Lower leg skin (tissue), 3 donors: ENCODE data around the gene AHCYL2.

Experiments used
- POLR2A ChIP-seq, 2 donors: fragments of 450-650 bp; IDR thresholded peaks; one replicate each; pipeline ENCODE4 v1.6.1; 2016 to 2017; ENCODE audit warnings: antibody characterized with exemption in 2 of 2, mild to moderate bottlenecking in 1 of 2, moderate library complexity in 1 of 2
- TF ChIP-seq, protein P1 (sequence below), 3 donors: fragments of 450-650 bp; IDR thresholded peaks; one replicate each; pipeline ENCODE4 v1.5.1; 2016; ENCODE audit warnings: antibody characterized with exemption in 3 of 3, mild to moderate bottlenecking in 3 of 3, moderate library complexity in 2 of 3

DNA sequence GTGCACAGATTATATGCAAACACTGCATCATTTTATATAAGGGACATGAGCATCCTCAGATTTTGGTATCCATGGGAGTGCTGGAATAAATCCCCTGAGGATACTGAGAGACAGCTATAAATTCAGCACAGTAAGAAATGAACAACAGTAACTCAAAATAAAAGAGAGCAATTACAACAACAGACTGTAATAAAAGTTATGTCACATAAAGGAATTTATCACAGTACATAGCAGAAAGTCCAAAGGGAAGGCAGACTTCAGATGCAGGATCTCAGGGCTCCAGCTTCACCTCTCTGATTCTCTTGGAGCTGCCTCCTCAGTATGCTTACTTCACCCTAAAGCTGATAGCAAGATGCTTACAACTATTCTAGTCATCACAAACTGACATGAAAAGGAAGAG, 165.5 kb downstream of the AHCYL2 start:
- TF ChIP-seq, protein P1, sequence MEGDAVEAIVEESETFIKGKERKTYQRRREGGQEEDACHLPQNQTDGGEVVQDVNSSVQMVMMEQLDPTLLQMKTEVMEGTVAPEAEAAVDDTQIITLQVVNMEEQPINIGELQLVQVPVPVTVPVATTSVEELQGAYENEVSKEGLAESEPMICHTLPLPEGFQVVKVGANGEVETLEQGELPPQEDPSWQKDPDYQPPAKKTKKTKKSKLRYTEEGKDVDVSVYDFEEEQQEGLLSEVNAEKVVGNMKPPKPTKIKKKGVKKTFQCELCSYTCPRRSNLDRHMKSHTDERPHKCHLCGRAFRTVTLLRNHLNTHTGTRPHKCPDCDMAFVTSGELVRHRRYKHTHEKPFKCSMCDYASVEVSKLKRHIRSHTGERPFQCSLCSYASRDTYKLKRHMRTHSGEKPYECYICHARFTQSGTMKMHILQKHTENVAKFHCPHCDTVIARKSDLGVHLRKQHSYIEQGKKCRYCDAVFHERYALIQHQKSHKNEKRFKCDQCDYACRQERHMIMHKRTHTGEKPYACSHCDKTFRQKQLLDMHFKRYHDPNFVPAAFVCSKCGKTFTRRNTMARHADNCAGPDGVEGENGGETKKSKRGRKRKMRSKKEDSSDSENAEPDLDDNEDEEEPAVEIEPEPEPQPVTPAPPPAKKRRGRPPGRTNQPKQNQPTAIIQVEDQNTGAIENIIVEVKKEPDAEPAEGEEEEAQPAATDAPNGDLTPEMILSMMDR (IDR thresholded peaks at IDR 0.05) = no peak
- no peak for TF ChIP-seq POLR2A (IDR thresholded peaks at IDR 0.05)
